Renal cortical epithelial cell (primary cell): Measurements from ENCODE around the gene RBM26. TPM values are rescaled to one million over a fixed set of nuclear protein-coding genes. Genes with fewer than 3 reads are reported as not detected.
"Not testable (repeated sequence)": the region's sequence is repeated elsewhere in the genome, so short reads cannot be mapped to it uniquely, and the experiment has no call there.

Experiments used
- DNase-seq: peaks from one replicate; pipeline ENCODE4 v3.0.0-alpha.2; 2011; ENCODE audit warnings: low read depth
- total RNA-seq: library from RNA; depleted of rRNA; stranded (reverse); fragments of >200 nt; gene quantifications from 2 replicates; pipeline ENCODE4 v1.2.3, GENCODE V29; 2014

Gene RBM26
- total RNA-seq, 1 donor from 2014 or later: 33.0 TPM

DNA sequence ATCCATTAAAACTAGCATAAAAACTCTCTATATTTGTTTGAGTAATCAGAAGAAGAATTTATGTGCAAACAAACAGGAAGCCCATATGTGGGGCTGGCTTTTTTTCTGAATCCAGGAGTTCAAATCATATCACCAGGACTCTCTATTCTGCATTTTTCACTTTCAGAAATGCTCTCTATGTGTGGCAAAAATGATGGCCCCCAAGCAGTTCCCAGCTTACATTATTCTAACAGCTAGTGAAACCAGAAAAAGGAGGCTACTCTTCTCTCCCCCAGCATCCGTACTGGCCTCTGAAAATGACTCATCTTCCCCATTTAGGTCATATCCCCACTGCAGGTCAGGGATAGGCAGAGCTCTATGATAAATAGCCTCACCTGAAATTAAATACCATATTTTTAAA is 20.4 kb downstream of the RBM26 start:
- no peak for DNase-seq

DNA sequence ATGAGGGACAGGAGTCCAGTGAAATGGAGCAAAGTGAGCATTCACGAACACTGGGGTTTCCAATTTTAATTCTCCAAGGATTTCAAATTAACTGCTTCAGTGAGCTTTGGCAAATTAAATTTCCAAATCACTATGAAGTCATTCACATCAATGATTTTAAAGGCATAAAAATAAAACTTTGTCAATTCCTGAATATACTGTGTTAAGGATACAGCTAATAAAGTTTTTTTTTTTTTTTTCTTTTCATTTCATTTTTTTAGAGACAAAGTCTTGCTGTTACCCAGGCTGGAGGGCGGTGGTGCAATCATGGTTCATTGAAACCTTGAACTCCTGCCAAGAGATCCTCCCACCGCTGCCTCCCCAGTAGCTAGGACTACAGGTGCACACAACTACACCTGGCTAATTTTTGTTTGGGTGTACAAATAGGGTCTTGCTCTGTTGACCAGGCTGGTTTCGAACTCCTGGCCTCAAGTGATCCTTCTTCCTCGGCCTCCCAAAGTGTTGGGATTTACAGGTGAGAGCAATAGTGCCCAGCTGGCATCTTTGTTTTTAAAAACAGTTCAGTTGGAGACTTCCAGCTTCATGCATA is 21.9 kb downstream of the RBM26 start:
- DNase-seq: no peak

DNA sequence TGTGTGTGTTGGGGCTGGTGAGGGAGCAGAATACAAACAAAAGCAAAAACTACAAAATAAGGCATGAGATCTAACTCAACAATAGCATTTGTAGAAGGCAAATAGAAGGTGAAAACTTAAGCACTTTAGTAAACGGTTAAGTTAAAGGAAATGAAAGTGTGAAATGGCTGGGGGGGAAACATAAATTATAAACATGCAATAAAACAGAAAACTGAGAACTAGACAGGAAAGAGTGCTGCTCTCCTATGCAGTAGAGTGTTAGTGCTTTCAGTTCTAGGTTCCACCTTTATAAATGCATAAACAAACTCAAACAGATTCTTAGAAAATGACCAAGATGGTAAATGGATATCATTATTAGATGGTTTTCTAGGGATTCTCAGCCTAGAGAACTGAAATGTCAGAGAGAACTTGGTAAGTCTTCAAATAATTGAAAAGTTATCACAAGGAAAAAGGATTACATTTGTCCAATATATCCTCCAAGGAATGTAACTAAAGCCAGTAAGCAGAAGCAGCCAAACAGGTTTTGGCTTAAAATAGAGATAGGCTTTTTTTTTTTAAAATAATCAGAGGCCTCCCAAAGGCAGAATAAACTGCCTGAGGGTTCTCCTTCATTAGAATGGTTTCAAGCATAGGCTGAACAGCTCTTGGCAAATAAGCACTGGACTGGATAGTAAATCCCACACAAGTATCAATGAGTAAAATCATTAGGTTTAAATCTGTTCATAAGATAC is 23.3 kb downstream of the RBM26 start:
- DNase-seq: no peak

DNA sequence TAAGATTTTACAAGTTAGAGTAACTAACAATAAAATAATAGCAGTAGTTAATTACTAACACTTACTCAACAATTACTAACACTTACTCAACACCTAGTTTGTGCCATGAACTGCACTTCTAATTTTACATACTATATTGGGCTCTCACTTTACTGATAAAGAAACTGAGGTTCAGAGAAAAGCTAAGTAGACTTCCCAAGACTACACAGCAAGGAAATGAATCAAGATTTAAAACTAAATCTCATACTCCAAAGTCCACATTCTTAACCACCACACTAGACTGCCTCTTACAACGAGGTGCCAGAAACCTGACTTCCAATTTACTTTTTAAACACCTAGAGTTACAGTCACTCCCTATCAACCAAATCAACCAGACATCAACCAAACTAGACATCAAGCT is 25.1 kb downstream of the RBM26 start:
- DNase-seq: peak; percentile 55

DNA sequence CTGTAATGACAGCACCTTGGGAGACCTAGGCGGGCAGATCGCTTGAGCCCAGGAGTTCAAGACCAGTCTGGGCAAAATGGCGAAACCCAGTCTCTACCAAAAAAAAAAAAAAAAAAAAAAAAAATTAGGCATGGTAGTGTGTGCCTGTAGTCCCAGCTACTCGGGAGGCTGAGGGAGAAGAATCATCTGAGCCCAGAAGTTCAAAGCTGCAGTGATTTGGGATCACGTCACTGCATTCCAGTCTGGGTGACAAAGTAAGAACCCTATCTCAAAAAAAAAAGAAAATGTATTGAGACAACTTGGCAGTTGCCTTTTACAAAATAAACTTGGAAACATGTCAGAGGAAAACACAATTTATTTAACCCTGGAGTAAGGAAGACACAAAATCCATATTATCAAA is 26.8 kb downstream of the RBM26 start:
- DNase-seq: no peak

DNA sequence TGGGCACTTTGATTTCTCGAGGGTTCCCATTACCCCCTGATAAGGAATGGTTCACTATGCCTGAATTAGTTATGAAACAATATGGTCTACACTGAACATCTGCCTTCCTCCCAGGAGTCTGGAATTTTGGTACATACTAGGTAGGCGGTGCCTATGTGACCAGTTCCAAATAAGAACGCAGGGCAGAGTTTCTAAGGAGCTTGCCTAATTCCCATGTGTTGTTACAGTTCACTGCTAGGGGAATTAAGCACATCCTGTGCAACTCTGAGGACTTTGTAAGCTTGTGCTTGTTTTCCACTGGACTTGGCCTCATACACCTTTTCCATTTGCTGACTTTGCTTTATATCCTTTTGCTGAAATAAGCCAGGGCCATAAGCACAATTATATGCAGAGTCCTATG is 29.2 kb downstream of the RBM26 start:
- DNase-seq: no peak

DNA sequence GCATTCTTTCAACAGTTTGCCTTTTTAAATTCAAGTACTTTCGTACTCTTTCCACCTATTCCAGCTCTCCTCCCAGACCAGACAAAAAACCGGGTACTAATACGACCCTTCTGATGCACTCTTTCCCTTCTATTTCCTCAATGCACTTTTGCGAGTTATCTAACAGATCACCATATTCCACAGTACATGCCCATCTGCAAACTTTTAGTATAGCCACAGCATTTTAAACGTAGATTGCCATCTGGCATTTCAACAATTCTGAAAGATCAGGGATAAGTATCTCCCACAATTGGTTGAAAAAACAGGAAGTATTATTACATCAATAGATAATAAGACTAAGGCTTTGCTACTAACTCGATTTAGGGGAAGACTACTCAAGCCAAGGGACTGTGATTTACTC is 31.5 kb downstream of the RBM26 start:
- DNase-seq: no peak

DNA sequence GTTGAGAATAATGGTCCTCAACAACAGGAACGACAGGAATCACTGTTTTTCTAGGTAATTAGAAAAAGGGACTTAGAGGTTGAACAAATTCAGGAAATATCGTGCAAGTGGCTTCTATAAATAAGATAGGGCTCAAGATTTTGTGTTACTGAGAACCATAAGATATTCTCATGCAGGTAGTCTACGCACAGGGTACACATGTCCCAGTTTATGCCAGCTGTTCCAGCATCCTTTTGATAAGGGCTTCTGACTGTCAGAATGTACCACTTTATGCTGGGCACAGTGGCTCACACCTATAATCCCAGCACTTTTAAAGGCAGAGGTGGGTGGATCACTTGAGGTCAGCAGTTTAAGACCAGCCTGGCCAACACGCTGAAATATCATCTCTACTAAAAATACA is 32.1 kb downstream of the RBM26 start:
- no peak for DNase-seq

DNA sequence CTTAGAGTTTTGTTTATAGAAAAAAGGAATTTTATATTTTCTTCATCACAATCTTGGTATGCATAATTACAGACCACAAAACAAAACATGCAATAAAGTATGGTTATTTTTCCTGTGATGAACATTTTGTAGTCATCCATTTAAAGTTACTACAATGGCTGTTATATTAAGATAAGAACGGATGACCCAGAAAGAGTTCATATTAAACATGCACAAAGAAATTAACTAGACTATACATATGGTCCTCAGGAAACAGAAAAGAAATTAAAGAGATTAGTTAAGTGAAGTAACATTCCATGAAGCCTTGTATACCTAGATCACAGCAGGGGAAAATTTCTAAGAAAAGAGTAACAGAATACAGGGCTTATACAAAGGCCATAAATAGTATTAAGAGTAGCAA is 36.8 kb downstream of the RBM26 start:
- no peak for DNase-seq

DNA sequence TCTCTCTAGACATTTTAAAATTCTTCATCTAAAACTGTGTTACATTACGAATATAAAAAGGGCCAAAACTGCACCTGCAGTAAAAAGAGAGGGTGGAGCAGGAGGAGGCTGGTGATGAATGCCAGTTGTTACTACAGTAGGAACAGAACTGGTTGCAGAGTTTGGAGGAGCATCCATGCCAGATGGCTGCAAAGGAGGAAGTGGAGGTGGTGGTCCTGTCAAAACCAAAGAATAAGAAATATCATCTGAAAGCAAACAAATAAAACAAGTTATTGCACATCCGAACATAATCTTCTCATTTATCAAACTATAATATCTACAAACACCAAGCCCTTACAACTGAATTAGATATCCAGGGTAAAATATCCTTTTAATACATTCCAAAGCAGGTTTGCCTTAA is 40.1 kb downstream of the RBM26 start:
- DNase-seq: no peak

DNA sequence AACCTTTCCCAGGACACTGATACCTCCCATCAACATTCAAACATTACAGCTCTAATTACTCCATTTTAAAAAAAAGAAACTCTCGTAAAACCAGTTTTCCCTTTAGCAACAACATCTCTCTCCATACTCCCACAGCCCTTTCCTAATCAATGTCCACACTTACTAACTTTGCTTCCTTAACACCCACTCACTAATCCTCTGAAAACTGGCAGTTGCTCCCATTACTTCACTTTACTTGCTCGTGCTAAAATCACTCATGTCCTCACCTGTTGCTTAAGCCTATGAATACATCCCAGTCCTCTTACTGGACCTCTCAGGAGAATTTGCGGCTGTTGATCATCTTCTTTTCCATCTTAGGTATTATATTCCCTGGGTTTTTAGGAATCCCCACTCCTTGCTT is 44.8 kb downstream of the RBM26 start:
- no peak for DNase-seq

DNA sequence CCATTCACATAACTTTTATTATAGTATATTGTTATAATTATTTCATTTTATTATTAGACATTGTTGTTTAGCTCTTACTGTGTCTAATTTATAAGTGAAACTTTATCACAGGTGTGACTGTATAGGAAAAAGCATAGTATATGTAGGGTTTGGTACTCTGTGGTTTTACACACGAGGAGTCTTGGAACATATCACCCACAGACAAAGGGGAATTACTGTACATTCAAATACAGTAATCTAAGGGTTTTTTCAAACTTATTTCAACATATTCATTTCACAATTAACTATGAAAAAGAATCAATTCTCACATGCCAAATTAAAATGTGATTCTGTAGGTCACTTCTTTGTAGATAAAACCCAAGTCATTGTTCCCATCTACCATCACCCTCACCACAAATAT is 46.0 kb downstream of the RBM26 start:
- no peak for DNase-seq

DNA sequence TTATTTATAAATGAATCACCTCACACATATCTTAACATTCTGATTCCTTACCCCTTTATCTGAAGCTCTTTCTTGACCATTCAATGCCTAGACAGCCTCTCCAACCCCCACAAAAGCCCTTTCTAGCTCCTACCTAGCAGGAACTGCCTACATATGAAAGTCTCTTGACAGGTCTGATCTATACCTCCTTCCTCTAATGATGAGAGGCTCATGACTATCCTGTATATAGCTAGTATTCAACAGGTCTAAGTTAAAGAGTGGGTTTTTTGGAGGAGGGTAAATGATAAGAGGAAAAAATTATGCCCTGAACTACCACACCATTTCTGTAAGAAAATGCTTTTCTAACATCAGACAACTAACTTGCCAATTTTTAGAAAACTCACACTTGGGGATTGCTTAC is 47.0 kb downstream of the RBM26 start:
- DNase-seq: no peak

DNA sequence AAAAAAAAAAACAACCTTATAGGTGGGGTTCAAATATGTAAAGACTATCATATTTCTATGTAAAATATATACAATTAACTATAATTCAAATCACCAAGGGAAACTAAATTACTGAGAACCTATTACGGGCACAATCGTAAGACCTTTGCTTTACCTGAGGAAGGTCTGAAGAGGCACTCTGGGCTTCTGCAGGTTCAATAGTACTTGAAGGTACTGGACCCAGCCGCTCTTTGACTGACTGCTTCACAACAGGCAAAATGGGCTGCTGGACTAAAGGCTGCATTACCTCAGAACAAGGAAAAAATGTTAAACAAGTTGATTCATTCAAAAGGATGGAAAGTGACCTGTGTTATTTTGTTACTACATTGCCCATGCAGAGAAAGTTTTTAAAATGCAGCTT is 51.8 kb downstream of the RBM26 start:
- no peak for DNase-seq

DNA sequence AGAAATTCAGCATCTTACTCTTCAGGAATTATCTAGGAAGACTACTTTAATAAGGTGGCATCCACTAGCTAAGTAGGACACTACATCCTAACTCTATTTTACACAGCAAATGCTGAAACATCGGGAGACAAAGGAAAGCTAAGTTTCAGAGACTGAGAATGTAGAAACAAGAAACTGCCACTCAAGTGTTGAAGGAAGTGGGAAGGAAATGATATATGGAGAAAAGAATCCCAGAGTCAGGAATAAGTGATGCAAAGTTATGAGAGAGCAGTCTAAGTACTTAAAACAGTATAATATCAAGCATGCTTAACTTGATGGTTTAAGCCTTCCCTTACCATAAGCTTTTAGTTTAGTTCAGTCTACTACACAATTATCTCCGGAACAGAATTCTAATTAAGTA is 52.4 kb downstream of the RBM26 start:
- DNase-seq: no peak

DNA sequence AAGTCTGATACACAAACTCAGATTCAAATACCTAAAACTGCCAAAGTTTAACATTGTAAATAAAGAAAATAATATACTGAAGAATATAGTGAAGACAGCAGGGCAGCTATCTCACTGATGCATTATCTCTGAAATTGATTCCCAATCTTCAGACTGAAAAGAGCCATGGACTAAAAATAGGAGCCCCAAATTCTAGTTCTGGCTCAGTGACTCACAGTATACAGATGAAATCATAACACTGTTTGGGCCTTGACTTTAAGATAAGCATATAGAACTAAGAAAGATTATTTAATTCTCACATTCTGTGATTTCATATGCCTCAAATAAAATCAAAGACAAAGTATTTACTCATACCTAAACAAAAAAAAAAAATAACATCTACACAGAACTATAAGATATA is 53.9 kb downstream of the RBM26 start:
- no peak for DNase-seq

DNA sequence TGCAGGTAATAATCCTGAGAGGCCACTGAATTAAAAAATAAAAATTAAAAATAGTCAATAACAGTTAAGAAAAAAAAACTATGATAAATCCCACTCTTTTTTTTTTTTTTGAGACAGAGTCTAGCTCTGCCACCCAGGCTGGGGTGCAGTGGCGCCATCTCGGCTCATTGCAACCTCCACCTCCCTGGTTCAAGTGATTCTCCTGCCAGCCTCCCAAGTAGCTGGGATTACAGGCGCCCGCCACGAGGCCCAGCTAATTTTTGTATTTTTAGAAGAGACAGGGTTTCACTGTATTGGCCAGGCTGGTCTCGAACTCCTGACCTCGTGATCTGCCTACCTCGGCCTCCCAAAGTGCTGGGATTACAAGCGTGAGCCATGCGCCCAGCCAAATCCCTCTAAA is 56.4 kb downstream of the RBM26 start:
- DNase-seq: not testable (repeated sequence)

DNA sequence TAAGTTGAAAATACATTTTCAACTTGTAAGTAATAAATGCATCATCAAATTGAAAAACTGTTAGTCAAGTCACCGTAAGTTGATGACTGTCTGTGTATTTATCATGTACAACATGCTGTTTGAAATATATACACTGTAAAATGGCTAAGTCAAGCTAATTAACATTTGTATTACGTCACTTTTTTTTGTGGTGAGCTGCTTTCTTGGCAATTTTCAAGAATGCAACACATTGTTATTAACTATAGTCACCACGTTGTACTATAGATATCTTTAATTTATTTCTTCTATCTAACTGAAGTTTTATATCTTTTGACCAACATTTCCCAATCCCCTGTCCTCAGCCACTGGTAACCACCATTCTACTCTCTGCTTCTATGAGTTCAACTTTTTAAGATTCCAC is 57.0 kb downstream of the RBM26 start:
- DNase-seq: peak; percentile 9

DNA sequence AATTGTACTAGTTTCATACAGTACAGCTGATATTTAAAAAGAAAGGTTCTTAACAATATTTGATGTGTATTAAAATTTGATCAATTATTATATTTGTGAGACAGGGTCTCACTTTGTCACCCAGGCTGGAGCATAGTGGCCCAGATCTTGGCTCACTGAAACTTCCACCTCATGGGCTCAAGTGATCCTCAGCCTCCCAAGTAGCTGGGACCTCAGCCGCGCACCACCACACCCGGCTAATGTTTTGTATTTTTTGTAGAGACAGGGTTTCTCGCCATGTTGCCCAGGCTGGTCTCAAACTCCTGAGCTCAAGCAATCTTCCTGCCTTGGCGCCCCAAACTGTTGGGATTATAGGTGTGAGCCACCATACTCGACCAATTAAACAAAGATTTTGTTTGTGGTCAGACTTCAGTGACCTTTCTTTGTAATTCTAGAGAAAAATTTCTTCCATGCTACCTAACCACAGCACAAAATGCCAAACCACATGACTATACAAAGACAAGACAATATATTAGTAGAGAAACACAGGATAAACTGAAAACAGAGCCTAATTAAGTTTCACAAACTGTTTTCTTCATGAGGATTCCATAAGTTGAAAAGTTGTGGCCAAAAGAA is 59.6 kb downstream of the RBM26 start:
- peak; percentile 58 for DNase-seq

DNA sequence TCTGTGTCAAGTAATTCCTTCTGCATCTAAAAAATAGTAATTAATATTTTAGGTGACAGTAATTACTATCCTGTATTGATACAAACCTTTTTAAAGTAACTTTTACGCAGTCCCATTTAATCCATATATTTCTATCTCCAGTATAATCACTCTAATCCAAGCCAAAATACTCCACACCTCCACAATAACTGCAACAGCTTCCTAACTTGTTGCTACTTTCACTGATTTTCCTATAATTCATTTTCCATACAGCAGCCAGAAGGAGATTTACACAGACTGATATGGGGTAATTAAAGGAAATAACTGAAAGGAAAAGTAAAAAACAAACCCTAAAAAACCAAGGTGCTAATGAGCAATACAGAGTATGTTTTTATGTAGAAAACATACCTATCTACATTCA is 64.9 kb downstream of the RBM26 start:
- DNase-seq: no peak

DNA sequence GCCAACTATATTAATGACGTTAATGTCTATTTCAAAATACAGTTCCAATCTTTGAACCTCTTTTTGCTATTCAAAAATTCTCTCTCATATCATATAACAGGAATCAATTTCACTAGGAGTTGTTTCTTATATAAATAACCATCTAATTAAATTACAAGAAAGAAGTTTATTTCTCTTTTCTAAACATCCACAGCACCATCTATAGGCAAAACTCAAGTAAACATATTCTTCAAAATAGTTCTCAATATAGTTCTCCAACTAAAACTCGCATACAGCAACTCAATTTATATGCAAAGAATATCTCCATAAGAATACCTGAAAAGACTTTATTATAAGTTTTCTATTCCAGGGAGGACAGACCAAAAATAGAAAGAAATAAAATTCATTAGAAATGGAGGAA is 65.6 kb downstream of the RBM26 start:
- no peak for DNase-seq

DNA sequence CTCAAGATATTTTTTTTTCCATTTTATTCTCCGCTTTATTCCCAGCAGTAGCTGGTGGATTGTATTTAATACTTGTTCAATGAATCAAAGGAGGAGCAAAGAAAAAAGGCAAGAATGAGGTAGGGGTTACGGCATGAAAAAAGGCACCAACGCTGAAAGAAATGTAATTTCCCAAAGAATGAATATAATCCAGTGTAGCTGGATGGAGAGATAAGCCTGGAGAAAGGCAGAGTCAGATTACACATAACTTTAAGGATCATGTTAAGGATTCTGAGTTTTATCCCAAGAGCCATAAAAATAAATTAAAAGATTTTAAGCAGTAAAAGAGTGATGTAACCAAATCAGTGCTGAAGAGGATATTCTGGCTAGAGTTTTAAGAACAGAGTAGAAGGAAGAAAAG is 67.7 kb downstream of the RBM26 start:
- DNase-seq: no peak

DNA sequence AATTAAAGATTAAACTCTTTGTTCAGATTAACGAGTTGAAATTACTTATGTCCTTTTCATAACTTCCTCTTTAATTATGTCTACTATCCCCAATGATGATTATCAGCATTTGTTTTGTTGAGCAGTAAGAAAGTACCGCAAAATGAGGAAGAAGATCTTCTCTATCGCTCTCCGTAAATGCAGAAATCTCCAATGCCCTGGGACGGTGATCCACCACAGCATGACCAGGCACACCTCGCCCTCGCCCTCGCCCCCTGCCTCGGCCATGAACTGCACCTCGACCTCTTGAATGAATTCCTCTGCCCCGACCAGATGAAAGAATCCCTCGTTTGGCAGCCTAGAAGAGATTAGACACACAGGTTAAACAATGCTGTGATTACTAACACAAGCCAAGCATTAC is 69.1 kb downstream of the RBM26 start:
- DNase-seq: no peak

DNA sequence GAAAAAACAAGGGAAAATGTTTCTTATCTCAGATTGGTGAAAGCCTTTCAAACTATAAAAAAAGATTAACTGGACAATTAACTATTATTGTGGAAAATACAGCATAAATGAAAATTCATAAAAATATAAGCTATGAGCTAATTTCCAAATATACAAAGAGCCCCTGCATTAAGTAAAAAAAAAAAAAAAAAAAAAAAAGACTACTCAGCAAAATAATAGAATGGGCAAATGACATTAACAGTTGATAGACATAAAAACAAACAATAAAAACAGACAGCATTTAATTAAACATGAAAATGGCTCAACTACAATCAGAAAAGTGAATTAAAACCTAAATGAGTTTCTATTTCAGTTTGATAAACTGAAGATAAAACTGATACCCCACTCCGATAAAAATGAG is 77.5 kb downstream of the RBM26 start:
- DNase-seq: no peak
